ENCODE data around the gene FOXR1.
A peak's percentile ranks its signal among the peaks of the same experiment; 100 is the strongest.
"Not testable (repeated sequence)": the region's sequence is repeated elsewhere in the genome, so short reads cannot be mapped to it uniquely, and the experiment has no call there.

Gene FOXR1

GRCh38 chr11:118947091-118947490 is 24.5 kb upstream of the FOXR1 start:
- DNase-seq (ENCODE audit: low read depth in 2 of 2) = no peak

GRCh38 chr11:118948000-118948399 is 23.6 kb upstream of the FOXR1 start:
- no peak for DNase-seq (ENCODE audit: low read depth in 2 of 2)

- no peak for DNase-seq (ENCODE audit: low read depth in 2 of 2)
These were observed 18.3 kb upstream of the FOXR1 start for GRCh38 chr11:118953265-118953664.

- DNase-seq (ENCODE audit: low read depth in 2 of 2) = not testable (repeated sequence)
These were observed 17.6 kb upstream of the FOXR1 start for GRCh38 chr11:118953976-118954375.

GRCh38 chr11:118956094-118956846 is 15.3 kb upstream of the FOXR1 start, which contains the start of gene UPK2:
TSS of gene UPK2 (plus strand) at chr11:118956298. CDS start at chr11:118956351, 53 bp downstream.
- peak; percentile 71 to 73 for DNase-seq (ENCODE audit: low read depth in 2 of 2)

DNA sequence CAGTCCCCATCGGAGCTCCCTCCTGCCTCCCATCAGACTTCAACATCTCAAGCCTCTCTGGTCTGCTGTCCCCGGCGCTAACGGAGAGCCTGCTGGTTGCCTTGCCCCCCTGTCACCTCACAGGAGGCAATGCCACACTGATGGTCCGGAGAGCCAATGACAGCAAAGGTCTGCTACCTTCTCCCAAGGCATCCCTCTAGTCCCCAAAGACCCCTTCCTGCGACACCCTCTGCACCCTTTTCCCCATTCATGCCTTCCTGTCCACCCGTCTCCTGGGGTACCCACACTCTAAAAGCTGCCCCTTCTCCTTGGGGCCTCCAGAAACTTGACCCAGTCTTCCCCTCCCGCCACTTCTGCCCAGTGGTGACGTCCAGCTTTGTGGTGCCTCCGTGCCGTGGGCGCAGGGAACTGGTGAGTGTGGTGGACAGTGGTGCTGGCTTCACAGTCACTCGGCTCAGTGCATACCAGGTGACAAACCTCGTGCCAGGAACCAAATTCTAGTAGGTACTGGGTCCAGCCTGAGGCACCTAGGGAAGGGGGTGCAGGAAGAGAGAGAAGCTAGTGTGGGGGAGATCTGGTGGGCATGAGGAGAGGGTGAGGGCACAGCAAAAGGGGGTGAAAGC is 14.6 kb upstream of the FOXR1 start:
- DNase-seq (ENCODE audit: low read depth in 2 of 2) = no peak

- no peak for DNase-seq (ENCODE audit: low read depth in 2 of 2)
These were observed 14.0 kb upstream of the FOXR1 start for GRCh38 chr11:118957549-118957948.

DNA sequence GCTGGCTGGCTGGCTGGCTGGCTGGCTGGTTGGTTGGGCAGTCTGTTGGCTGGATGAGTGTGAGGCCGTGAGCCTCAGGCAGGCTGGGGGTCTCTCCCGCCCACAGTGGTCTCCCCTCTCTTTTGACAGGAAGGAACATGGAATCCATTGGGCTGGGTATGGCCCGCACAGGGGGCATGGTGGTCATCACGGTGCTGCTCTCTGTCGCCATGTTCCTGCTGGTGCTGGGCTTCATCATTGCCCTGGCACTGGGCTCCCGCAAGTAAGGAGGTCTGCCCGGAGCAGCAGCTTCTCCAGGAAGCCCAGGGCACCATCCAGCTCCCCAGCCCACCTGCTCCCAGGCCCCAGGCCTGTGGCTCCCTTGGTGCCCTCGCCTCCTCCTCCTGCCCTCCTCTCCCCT is 13.6 kb upstream of the FOXR1 start:
- no peak for DNase-seq (ENCODE audit: low read depth in 2 of 2)

- no peak for DNase-seq (ENCODE audit: low read depth in 2 of 2)
These were observed 13.0 kb upstream of the FOXR1 start for GRCh38 chr11:118958577-118958976.

GRCh38 chr11:118961189-118961588 is 10.4 kb upstream of the FOXR1 start:
- no peak for DNase-seq (ENCODE audit: low read depth in 2 of 2)

GRCh38 chr11:118961591-118961990 is 10.0 kb upstream of the FOXR1 start:
- no peak for DNase-seq (ENCODE audit: low read depth in 2 of 2)

DNA sequence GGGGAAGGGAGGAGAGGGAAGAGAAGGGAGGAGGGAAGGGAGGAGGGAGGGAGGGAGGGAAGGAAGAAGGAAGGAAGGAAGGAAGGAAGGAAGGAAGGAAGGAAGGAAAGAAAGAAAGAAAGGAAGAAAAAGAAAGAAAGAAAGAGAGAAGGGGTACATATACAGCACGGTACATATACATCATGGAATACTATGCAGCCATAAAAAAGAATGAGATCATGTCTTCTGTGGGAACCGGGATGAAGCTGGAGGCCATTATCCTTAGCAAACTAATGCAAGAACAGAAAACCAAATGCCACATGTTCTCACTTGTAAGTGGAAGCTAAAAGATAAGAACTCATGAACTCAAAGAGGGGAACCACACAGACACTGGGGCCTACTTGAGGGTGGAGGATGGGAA is 2.1 kb upstream of the FOXR1 start:
- DNase-seq (ENCODE audit: low read depth in 2 of 2) = not testable (repeated sequence)

GRCh38 chr11:118973985-118974384 is 2.4 kb downstream of the FOXR1 start:
- DNase-seq (ENCODE audit: low read depth in 2 of 2) = no peak

GRCh38 chr11:118975771-118976709 is 4.5 kb downstream of the FOXR1 start:
- DNase-seq (ENCODE audit: low read depth in 2 of 2) = no peak

DNA sequence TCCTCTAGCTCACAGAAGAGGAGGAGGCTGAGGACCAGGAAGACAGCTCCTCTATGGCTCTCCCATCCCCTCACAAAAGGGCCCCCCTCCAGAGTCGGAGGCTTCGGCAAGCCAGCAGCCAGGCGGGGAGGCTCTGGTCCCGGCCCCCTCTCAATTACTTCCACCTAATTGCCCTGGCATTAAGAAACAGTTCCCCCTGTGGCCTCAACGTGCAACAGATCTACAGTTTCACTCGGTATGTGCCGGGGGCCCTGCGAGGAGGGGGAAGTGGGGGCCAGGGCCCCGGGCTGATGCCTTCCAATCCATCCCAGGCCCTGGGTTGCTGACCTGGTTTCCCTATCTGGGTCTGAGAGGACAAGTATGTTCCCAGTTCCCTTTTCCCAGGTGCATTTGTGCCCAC is 7.9 kb downstream of the FOXR1 start:
- DNase-seq (ENCODE audit: low read depth in 2 of 2) = no peak

DNA sequence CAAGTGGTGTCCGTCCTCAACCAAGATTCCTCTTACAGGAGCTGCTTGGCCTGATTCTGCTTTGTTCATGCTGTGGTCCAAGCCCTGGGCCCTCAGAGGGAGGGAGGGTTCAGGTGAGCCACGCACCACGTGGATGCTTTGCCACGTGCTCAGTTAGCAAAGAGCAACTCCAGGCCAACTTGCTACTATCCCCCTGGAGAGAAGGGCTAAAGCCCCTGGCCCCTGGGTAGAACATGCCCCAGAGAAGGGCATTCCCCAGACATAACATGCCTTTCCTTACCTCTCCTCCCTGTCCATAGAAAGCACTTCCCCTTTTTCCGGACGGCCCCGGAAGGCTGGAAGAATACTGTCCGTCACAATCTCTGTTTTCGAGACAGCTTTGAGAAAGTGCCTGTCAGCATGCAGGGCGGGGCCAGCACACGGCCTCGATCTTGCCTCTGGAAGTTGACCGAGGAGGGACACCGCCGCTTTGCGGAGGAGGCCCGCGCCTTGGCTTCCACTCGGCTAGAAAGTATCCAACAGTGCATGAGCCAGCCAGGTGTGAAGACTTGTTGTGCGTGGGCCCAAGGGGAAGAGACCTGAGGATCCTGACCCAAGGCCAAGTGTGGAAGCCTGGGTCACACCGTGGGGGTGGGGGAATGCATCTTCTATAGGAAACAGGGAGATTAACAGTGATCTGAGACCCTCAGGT is 8.8 kb downstream of the FOXR1 start:
- DNase-seq (ENCODE audit: low read depth in 2 of 2) = no peak

DNA sequence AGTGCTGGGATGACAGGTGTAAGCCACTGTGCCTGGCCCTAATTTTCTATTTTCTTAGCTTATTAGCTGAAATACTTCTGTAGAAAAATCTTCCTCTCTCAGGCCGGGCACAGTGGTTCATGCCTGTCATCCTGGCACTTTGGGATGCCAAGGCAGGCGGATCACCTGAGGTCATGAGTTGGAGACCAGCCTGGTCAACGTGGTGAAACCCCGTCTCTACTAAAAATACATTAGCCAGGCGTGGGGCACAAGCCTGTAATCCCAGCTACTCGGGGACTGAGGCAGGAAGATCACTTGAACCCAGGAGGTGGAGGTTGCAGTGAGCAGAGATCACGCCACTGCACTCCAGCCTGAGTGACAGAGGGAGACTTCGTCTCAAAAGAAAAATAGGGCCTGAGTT is 12.8 kb downstream of the FOXR1 start:
- not testable (repeated sequence) for DNase-seq (ENCODE audit: low read depth in 2 of 2)

- no peak for DNase-seq (ENCODE audit: low read depth in 2 of 2)
These were observed 13.3 kb downstream of the FOXR1 start for GRCh38 chr11:118984825-118985224.

DNA sequence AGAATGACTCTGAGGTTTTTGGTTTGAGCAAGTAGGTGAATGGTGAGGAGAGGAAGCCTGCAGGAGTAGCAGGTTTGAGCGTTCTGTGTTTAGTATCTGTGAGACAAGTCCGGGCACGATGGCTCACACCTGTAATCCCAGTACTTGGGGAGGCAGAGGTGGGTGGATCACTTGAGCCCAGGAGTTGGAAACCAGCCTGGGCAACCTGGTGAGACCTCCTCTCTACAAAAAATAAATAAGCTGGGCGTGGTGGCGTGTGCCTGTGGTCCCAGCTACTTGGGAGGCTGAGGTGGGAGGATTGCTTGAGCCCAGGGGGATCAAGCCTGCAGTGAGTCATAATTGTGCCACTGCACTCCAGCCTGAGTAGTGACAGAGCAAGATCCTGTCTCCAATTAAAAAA is 16.7 kb downstream of the FOXR1 start:
- DNase-seq (ENCODE audit: low read depth in 2 of 2) = no peak

- not testable (repeated sequence) for DNase-seq (ENCODE audit: low read depth in 2 of 2)
These were observed 20.0 kb downstream of the FOXR1 start for GRCh38 chr11:118991486-118992038.

- DNase-seq (ENCODE audit: low read depth in 2 of 2) = no peak
These were observed 25.5 kb downstream of the FOXR1 start for GRCh38 chr11:118996926-118997626.

Data from stimulated activated CD8-positive, alpha-beta memory T cell treated with anti-CD3 and anti-CD28 coated beads, Interleukin-7, amount 100 ng/mL, for 4 hours (primary cell).